HepG2 (cell line): Measurements from ENCODE around the gene TRDN. TPM values are rescaled to one million over a fixed set of nuclear protein-coding genes. Genes with fewer than 3 reads are reported as not detected.

ENCODE experiments used
- ATAC-seq: fragments of 200-7000 bp; cut with Tn5 transposase; 3 replicates; pipeline ENCODE4 v1.9.1; 2020; ENCODE audit warnings: mild to moderate bottlenecking, moderate library complexity
- BruUV-seq: library from RNA; stranded (reverse); fragments of 400-500 nt; replicated peaks from 2 replicates; lab custom pipeline; 2021; lab: Mats Ljungman, UMichigan
- CTCF ChIA-PET: fragments of 300-600 bp; formaldehyde crosslinking; extraction: SDS; loops from one replicate; lab custom pipeline; 2021; ENCODE audit warnings: low total read pairs, inconsistent platforms, low intra/inter-chr PET ratio; lab: Yijun Ruan, JAX
- POLR2A ChIA-PET: fragments of 350-600 bp; sonication (Branson Sonifier 250); formaldehyde crosslinking; loops from one replicate; lab custom pipeline; 2020; ENCODE audit warnings: antibody characterized with exemption, inconsistent platforms; lab: Yijun Ruan, JAX
- DNase-seq: peaks from one replicate; pipeline ENCODE4 v3.0.0-alpha.2; 2015; ENCODE audit warnings: low spot score
- FAIRE-seq: peaks from 3 replicates; lab custom pipeline; 2011; peaks lifted over from hg19 to GRCh38; lab: Jason Lieb, UNC
- H2AFZ ChIP-seq: one replicate; pipeline ENCODE4 v1.6.1; 2011; ENCODE audit warnings: low read length, inconsistent platforms
- H3K27ac ChIP-seq: fragments of 300-600 bp; 3 replicates; pipeline ENCODE4 v1.8.0; 2011; ENCODE audit warnings: mixed run types, mild to moderate bottlenecking, mixed read lengths, low read length, inconsistent platforms; ENCODE audit not compliant: insufficient read depth; ENCODE audit errors: extremely low read length
- H3K27me3 ChIP-seq, 2 experiments: fragments of 200-600 bp in 1 of 2; 2 replicates in 1 of 2; 3 replicates in 1 of 2; pipeline versions ENCODE4 v1.6.0 to v1.8.0; 2011; ENCODE audit warnings: low read length in 2 of 2, mild to moderate bottlenecking in 2 of 2, moderate library complexity in 2 of 2, inconsistent platforms in 1 of 2; ENCODE audit not compliant: insufficient read depth in 2 of 2, control insufficient read depth in 1 of 2
- H3K36me3 ChIP-seq, 2 experiments: fragments of 200-600 bp in 1 of 2; replicated peaks in 1 of 2; 2 replicates in 1 of 2; 3 replicates in 1 of 2; pipeline versions ENCODE4 v1.5.1 to v1.8.0; 2011; ENCODE audit warnings: low read length in 2 of 2, inconsistent platforms in 1 of 2; ENCODE audit not compliant: insufficient read depth in 2 of 2, control insufficient read depth in 1 of 2
- H3K4me1 ChIP-seq: 2 replicates; pipeline ENCODE4 v1.5.1; 2012; ENCODE audit warnings: low read length, inconsistent platforms; ENCODE audit not compliant: insufficient read depth
- H3K4me2 ChIP-seq: 2 replicates; pipeline ENCODE4 v1.6.0; 2011; ENCODE audit warnings: low read depth, low read length, inconsistent platforms
- H3K4me3 ChIP-seq, 3 experiments: fragments of 200-600 bp in 1 of 3; sonication (generic), shearing (Covaris generic) in 1 of 3; replicated peaks in 1 of 3; 2 replicates each; pipeline ENCODE4 v1.5.1; 2011 to 2016; ENCODE audit warnings: low read length in 3 of 3, inconsistent platforms in 2 of 3, low read depth in 2 of 3, mild to moderate bottlenecking in 2 of 3, control low read depth in 1 of 3, mixed read lengths in 1 of 3; ENCODE audit not compliant: insufficient read depth in 1 of 3
- H3K79me2 ChIP-seq: one replicate; pipeline ENCODE4 v1.6.1; 2011; ENCODE audit warnings: low read length, inconsistent platforms; ENCODE audit not compliant: insufficient read depth
- H3K9ac ChIP-seq: 2 replicates; pipeline ENCODE4 v1.6.0; 2011; ENCODE audit warnings: mild to moderate bottlenecking, low read depth, low read length, inconsistent platforms; ENCODE audit not compliant: insufficient read depth
- H3K9me3 ChIP-seq: 2 replicates; pipeline ENCODE4 v1.5.1; 2012; ENCODE audit warnings: mild to moderate bottlenecking, low read length
- H4K20me1 ChIP-seq: 2 replicates; pipeline ENCODE4 v1.6.0; 2011; ENCODE audit warnings: inconsistent platforms, mild to moderate bottlenecking, low read length, moderate library complexity; ENCODE audit not compliant: insufficient read depth
- BORCS8-MEF2B ChIP-seq: sonication (generic); formaldehyde crosslinking; IDR thresholded peaks from 2 replicates; pipeline ENCODE4 v1.8.0; 2022; ENCODE audit warnings: mild to moderate bottlenecking, missing genetic modification reagents
- BRCA1 ChIP-seq: sonication (generic); formaldehyde crosslinking; IDR thresholded peaks from 2 replicates; pipeline ENCODE4 v1.4.0; 2020; ENCODE audit warnings: missing genetic modification reagents
- EHMT2 ChIP-seq: fragments of 200-600 bp; sonication (generic); IDR thresholded peaks from 2 replicates; pipeline ENCODE4 v1.7.0; 2017; ENCODE audit warnings: antibody characterized with exemption, low read depth, low read length, borderline replicate concordance
- GMEB2 ChIP-seq: IDR thresholded peaks from 2 replicates; pipeline ENCODE4 v1.6.1; 2016; ENCODE audit warnings: missing biosample characterization, missing genetic modification reagents, low read depth
- IKZF1 ChIP-seq: fragments of 450-650 bp; IDR thresholded peaks from 2 replicates; pipeline ENCODE4 v1.7.1; 2016
- KDM1A ChIP-seq: IDR thresholded peaks from 2 replicates; pipeline ENCODE4 v1.6.1; 2016; ENCODE audit warnings: missing compliant biosample characterization
- MATR3 ChIP-seq: sonication (generic); formaldehyde crosslinking; IDR thresholded peaks from 2 replicates; pipeline ENCODE4 v1.4.0; 2020; ENCODE audit warnings: missing genetic modification reagents
- PATZ1 ChIP-seq: sonication (generic); formaldehyde crosslinking; IDR thresholded peaks from 2 replicates; pipeline ENCODE4 v1.4.0; 2020; ENCODE audit warnings: missing genetic modification reagents
- RORA ChIP-seq: sonication (generic); formaldehyde crosslinking; IDR thresholded peaks from 2 replicates; pipeline ENCODE4 v1.5.0; 2020; ENCODE audit warnings: mild to moderate bottlenecking, missing genetic modification reagents, moderate library complexity
- SETDB1 ChIP-seq: sonication (generic); formaldehyde crosslinking; IDR thresholded peaks from 2 replicates; pipeline ENCODE4 v1.5.1; 2020; ENCODE audit warnings: missing genetic modification reagents, mild to moderate bottlenecking, borderline replicate concordance
- SNRNP70 ChIP-seq: fragments of 200-400 bp; formaldehyde crosslinking; IDR thresholded peaks from 2 replicates; pipeline ENCODE4 v1.6.1; 2017; ENCODE audit warnings: mild to moderate bottlenecking, low read depth, low read length, moderate library complexity
- TRIM24 ChIP-seq: sonication (generic); formaldehyde crosslinking; IDR thresholded peaks from 2 replicates; pipeline ENCODE4 v1.8.0; 2022; ENCODE audit warnings: mild to moderate bottlenecking, missing genetic modification reagents
- TSC22D2 ChIP-seq: sonication (generic); formaldehyde crosslinking; IDR thresholded peaks from 2 replicates; pipeline ENCODE4 v1.5.1; 2020; ENCODE audit warnings: missing genetic modification reagents, mild to moderate bottlenecking, borderline replicate concordance
- ZBTB33 ChIP-seq: sonication (generic); formaldehyde crosslinking; IDR thresholded peaks from 2 replicates; pipeline ENCODE4 v1.4.0; 2020; ENCODE audit warnings: missing genetic modification reagents
- ZMAT5 ChIP-seq: sonication (generic); formaldehyde crosslinking; IDR thresholded peaks from 2 replicates; pipeline ENCODE4 v1.5.0; 2020; ENCODE audit warnings: mild to moderate bottlenecking, low read depth, missing genetic modification reagents, borderline replicate concordance
- ZNF576 ChIP-seq: sonication (generic); formaldehyde crosslinking; IDR thresholded peaks from 2 replicates; pipeline ENCODE4 v1.4.0; 2020; ENCODE audit warnings: mild to moderate bottlenecking, missing genetic modification reagents
- ZNF816 ChIP-seq: sonication (generic); formaldehyde crosslinking; IDR thresholded peaks from 2 replicates; pipeline ENCODE4 v1.8.0; 2022; ENCODE audit warnings: missing genetic modification reagents, mild to moderate bottlenecking, borderline replicate concordance
- WGBS: methylation state at CpG from one replicate; pipeline ENCODE4 v1.1.6; 2017; ENCODE audit warnings: low lambda C conversion rate; 5-methylcytosine and 5-hydroxymethylcytosine counted together
- in situ Hi-C: cut with HindIII; loops from 2 replicates; pipeline ENCODE4 v1.10.0; 2017; ENCODE audit warnings: low pct_unique_long_range_greater_than_20kb; ENCODE audit not compliant: extremely low pct_ligation_motif_present
- intact Hi-C: fragments of 100-400 bp; cut with micrococcal nuclease; formaldehyde crosslinking; loops from one replicate; pipeline ENCODE4 v1.10.0; 2022; ENCODE audit not compliant: unreplicated experiment
- polyA plus RNA-seq, 8 experiments: library from polyadenylated mRNA; depleted of rRNA in 3 of 8; stranded (reverse) in 7 of 8; unstranded in 1 of 8; fragments of >200 nt; fragmentation: Illumina TruSeq in 4 of 8; extraction: Trizol in 4 of 8; gene quantifications; 2 replicates each; pipeline versions ENCODE4 v1.2.1 to v1.2.3, GENCODE V29; 2011 to 2016; ENCODE audit warnings: low read depth in 4 of 8, missing spikeins in 1 of 8, mixed read lengths in 1 of 8; ENCODE audit not compliant: insufficient read depth in 1 of 8
- total RNA-seq, 5 experiments: library from RNA; depleted of rRNA; stranded (reverse); fragments of >200 nt; fragmentation: Illumina TruSeq; extraction: Trizol; gene quantifications; 2 replicates each; pipeline ENCODE4 v1.2.3, GENCODE V29; 2016; ENCODE audit warnings: low read depth in 1 of 5

TRDN gene
- total and polyA plus RNA-seq, 2 of the 13 experiments (the other 11 are each of a cell fraction or from before 2014, with no cell fraction given), result not detected

GRCh38 chr6:123604067-123604466 is 32.7 kb downstream of the TRDN start:
- Histone ChIP-seq H2AFZ (no peak overlapping the region), H3K27ac (no peak overlapping the region), H3K4me1 (no peaks in the 10 kb centered on the region), H3K79me2 (no peaks in the 10 kb centered on the region), H4K20me1 (no peaks in the 10 kb centered on the region), H3K27me3 (no peaks in the 10 kb centered on the region), H3K36me3 (no peaks in the 10 kb centered on the region), H3K9ac (no peak overlapping the region), H3K4me2 (no peak overlapping the region), H3K9me3 (no peaks in the 10 kb centered on the region), H3K4me3 (no peak overlapping the region)
- BruUV-seq, result no TSS peak
- intact Hi-C loops, result no loop called here
- in situ Hi-C loops, result no loop called here
- WGBS, result 4% methylated on average over 6 of the region's 6 CpGs
- no peak for DNase-seq
- ChIA-PET POLR2A (no interaction called here), CTCF (no interaction called here)
- no peak for ATAC-seq
- no peak for FAIRE-seq
- TF ChIP-seq TRIM24 (CRISPR knock-in tag) (no peak), TSC22D2 (CRISPR knock-in tag) (no peak), IKZF1 (no peak), MATR3 (no peak), RORA (CRISPR knock-in tag) (no peak), PATZ1 (no peak), GMEB2 (no peak), ZNF816 (CRISPR knock-in tag) (no peak), BORCS8-MEF2B (CRISPR knock-in tag) (no peak), BRCA1 (CRISPR knock-in tag) (no peak), SNRNP70 (no peak), ZBTB33 (CRISPR knock-in tag) (no peak), ZNF576 (CRISPR knock-in tag) (no peak), KDM1A (CRISPR knock-in tag) (no peak), EHMT2 (no peak), SETDB1 (CRISPR knock-in tag) (no peak), ZMAT5 (CRISPR knock-in tag) (no peak)
